ENCODE measurements around the gene PRKG1. TPM values are rescaled to one million over a fixed set of nuclear protein-coding genes. Genes with fewer than 3 reads are reported as not detected.

Gene PRKG1
- total RNA-seq, 1 experiment from 2014 or later: 16.5 TPM

DNA sequence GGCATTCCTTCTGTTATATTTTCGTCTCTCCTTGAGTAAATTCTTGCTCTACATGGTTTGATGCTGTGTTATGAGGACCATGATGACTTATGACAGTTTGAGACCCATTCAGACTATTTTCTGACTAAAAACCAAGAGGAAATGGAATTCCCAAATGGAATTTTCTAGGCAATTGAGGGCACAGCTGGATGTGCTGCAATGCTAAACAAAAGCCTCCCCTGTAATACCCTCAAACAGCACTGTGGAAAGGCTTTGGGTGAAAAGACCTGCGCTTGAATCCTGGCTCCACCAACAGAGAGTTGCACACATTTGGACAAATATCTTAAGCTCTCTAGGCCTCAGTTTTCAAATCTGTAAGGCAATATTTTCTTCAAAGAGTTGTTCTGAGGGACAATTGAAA, 129.1 kb downstream of the PRKG1 start (continued):
- TF ChIP-seq, protein P1, sequence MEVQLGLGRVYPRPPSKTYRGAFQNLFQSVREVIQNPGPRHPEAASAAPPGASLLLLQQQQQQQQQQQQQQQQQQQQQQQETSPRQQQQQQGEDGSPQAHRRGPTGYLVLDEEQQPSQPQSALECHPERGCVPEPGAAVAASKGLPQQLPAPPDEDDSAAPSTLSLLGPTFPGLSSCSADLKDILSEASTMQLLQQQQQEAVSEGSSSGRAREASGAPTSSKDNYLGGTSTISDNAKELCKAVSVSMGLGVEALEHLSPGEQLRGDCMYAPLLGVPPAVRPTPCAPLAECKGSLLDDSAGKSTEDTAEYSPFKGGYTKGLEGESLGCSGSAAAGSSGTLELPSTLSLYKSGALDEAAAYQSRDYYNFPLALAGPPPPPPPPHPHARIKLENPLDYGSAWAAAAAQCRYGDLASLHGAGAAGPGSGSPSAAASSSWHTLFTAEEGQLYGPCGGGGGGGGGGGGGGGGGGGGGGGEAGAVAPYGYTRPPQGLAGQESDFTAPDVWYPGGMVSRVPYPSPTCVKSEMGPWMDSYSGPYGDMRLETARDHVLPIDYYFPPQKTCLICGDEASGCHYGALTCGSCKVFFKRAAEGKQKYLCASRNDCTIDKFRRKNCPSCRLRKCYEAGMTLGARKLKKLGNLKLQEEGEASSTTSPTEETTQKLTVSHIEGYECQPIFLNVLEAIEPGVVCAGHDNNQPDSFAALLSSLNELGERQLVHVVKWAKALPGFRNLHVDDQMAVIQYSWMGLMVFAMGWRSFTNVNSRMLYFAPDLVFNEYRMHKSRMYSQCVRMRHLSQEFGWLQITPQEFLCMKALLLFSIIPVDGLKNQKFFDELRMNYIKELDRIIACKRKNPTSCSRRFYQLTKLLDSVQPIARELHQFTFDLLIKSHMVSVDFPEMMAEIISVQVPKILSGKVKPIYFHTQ (CRISPR knock-in tag; IDR thresholded peaks at IDR 0.05): no peak
- TF ChIP-seq ZNF219 (CRISPR knock-in tag; IDR thresholded peaks at IDR 0.05; ENCODE audit: borderline replicate concordance): no peak

DNA sequence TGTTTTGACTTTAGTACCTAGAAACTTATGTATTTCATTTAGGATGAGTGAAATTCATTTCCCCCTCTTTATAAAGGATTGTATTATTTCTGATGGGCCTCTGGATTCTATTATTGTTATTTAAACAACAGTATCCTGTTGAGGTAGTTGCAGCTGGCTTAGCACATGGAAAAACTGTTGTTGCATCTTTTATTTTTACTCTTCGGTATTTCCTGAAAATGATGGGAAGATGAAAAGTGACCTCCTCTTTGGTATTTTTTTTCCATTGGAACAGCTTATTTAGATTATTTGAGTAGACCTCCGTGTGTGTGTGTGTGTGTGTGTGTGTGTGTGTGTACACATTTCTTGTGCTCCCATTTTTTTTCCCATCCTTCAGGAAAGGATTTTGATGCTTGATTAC, 129.8 kb downstream of the PRKG1 start:
- peak overlapping the region; percentile 29 for H3K4me3 Mint-ChIP-seq
- no peak for TF ChIP-seq SP1 (CRISPR knock-in tag; conservative IDR thresholded peaks at IDR 0.05)
- no peak for TF ChIP-seq NR1H2 (CRISPR knock-in tag; IDR thresholded peaks at IDR 0.05)
- TF ChIP-seq OVOL2 (CRISPR knock-in tag; IDR thresholded peaks at IDR 0.05; ENCODE audit: borderline replicate concordance): no peak
- TF ChIP-seq ZNF121 (CRISPR knock-in tag; IDR thresholded peaks at IDR 0.05): no peak
- TF ChIP-seq ZNF671 (CRISPR knock-in tag; IDR thresholded peaks at IDR 0.05): no peak
- TF ChIP-seq ZBTB21 (CRISPR knock-in tag; IDR thresholded peaks at IDR 0.05; ENCODE audit: borderline replicate concordance): no peak
- no peak for TF ChIP-seq CREM (CRISPR knock-in tag; IDR thresholded peaks at IDR 0.05)
- TF ChIP-seq, protein P2, sequence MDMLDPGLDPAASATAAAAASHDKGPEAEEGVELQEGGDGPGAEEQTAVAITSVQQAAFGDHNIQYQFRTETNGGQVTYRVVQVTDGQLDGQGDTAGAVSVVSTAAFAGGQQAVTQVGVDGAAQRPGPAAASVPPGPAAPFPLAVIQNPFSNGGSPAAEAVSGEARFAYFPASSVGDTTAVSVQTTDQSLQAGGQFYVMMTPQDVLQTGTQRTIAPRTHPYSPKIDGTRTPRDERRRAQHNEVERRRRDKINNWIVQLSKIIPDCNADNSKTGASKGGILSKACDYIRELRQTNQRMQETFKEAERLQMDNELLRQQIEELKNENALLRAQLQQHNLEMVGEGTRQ (CRISPR knock-in tag; IDR thresholded peaks at IDR 0.05): no peak
- H3K36me3 Mint-ChIP-seq: no peaks in the 10 kb centered on the region; the same call in 1 of the 2 replicates
- peak overlapping the region; percentile 87 for H3K27ac Mint-ChIP-seq
- ATAC-seq (no peak), DNase-seq (ENCODE audit: low spot score) (no peak)
- H3K4me1 Mint-ChIP-seq: peaks cover 58% of the 10 kb centered on the region
- H3K27me3 Mint-ChIP-seq (ENCODE audit: low read depth): no peaks in the 10 kb centered on the region
- H3K9me3 Mint-ChIP-seq: no peaks in the 10 kb centered on the region
- POLR2A ChIA-PET: interaction anchor here (0.7 kb wide), 1 partner anchor 49 kb away, joined by 3 read pairs; no protein-coding TSS in a partner anchor
- CTCF ChIA-PET: no interaction called here

DNA sequence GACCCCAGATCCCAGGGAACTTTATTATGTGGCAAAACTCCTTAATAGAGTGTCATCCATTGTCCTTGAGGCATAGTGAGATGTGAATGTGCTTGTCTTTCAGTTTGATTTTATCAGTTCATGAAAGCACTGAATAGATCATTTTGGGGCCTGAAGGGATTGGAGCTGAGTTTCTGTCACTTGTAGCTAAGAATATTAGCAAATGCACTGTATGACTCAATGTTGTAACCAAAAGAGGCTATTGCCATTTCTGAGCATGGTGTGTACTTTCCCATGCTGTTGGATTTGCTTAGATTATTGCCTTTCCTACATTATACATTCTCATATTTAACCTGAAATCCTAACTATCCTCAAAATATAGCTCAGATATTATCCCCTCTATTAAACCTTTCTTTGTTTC, 130.4 kb downstream of the PRKG1 start:
- H3K27ac Mint-ChIP-seq: peak overlapping the region; percentile 87
- ChIA-PET POLR2A (no interaction called here), CTCF (no interaction called here)
- no peaks in the 10 kb centered on the region for H3K9me3 Mint-ChIP-seq
- H3K27me3 Mint-ChIP-seq (ENCODE audit: low read depth): no peaks in the 10 kb centered on the region
- ATAC-seq: no peak
- peaks cover 55% of the 10 kb centered on the region for H3K4me1 Mint-ChIP-seq
- TF ChIP-seq CREB1 (CRISPR knock-in tag; IDR thresholded peaks at IDR 0.05) (no peak), ZNF219 (CRISPR knock-in tag; IDR thresholded peaks at IDR 0.05; ENCODE audit: borderline replicate concordance) (no peak), ZNF396 (CRISPR knock-in tag; IDR thresholded peaks at IDR 0.05; ENCODE audit: borderline replicate concordance) (no peak), TEAD1 (CRISPR knock-in tag; IDR thresholded peaks at IDR 0.05) (no peak)
- TF ChIP-seq, protein P3, sequence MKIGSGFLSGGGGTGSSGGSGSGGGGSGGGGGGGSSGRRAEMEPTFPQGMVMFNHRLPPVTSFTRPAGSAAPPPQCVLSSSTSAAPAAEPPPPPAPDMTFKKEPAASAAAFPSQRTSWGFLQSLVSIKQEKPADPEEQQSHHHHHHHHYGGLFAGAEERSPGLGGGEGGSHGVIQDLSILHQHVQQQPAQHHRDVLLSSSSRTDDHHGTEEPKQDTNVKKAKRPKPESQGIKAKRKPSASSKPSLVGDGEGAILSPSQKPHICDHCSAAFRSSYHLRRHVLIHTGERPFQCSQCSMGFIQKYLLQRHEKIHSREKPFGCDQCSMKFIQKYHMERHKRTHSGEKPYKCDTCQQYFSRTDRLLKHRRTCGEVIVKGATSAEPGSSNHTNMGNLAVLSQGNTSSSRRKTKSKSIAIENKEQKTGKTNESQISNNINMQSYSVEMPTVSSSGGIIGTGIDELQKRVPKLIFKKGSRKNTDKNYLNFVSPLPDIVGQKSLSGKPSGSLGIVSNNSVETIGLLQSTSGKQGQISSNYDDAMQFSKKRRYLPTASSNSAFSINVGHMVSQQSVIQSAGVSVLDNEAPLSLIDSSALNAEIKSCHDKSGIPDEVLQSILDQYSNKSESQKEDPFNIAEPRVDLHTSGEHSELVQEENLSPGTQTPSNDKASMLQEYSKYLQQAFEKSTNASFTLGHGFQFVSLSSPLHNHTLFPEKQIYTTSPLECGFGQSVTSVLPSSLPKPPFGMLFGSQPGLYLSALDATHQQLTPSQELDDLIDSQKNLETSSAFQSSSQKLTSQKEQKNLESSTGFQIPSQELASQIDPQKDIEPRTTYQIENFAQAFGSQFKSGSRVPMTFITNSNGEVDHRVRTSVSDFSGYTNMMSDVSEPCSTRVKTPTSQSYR (CRISPR knock-in tag; IDR thresholded peaks at IDR 0.05): no peak
- peak overlapping the region; percentile 29; the same call in 1 of the 2 replicates for H3K4me3 Mint-ChIP-seq
- no peaks in the 10 kb centered on the region; the same call in 1 of the 2 replicates for H3K36me3 Mint-ChIP-seq
- DNase-seq (ENCODE audit: low spot score): no peak

DNA sequence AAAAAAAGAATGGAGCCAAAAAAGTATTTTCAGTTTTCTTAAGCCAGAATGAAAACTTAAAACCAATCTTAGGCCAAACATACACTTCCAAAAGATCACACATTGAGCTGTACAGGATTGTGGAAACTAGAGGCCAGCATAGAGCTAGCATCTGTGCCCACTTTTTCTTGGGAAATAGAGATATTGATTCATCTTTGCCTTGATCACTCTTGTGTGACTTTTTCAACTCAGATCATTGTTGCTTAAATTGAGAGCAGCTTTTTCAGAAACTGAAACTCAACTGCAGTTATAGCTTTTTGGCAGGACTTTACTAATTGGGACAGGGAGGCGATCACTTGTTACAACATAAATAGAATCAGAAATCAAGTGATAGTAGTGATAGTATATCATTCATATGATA, 132.2 kb downstream of the PRKG1 start:
- H3K27ac Mint-ChIP-seq: peak overlapping the region; percentile 84
- ChIA-PET CTCF (no interaction called here), POLR2A (no interaction called here)
- peaks cover 8% of the 10 kb centered on the region; the same call in 1 of the 2 replicates for H3K36me3 Mint-ChIP-seq
- ATAC-seq (no peak), DNase-seq (ENCODE audit: low spot score) (no peak)
- no peak overlapping the region for H3K4me3 Mint-ChIP-seq
- 0 out of 2 replicates have a peak, but pooled peaks cover 3% of the 10 kb centered on the region for H3K9me3 Mint-ChIP-seq
- H3K27me3 Mint-ChIP-seq (ENCODE audit: low read depth): no peaks in the 10 kb centered on the region
- peaks cover 54% of the 10 kb centered on the region for H3K4me1 Mint-ChIP-seq
- TF ChIP-seq JUN (CRISPR knock-in tag; IDR thresholded peaks at IDR 0.05): no peak
- TF ChIP-seq, protein P4, sequence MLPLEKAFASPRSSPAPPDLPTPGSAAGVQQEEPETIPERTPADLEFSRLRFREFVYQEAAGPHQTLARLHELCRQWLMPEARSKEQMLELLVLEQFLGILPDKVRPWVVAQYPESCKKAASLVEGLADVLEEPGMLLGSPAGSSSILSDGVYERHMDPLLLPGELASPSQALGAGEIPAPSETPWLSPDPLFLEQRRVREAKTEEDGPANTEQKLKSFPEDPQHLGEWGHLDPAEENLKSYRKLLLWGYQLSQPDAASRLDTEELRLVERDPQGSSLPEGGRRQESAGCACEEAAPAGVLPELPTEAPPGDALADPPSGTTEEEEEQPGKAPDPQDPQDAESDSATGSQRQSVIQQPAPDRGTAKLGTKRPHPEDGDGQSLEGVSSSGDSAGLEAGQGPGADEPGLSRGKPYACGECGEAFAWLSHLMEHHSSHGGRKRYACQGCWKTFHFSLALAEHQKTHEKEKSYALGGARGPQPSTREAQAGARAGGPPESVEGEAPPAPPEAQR (CRISPR knock-in tag; IDR thresholded peaks at IDR 0.05): no peak
- TF ChIP-seq TEAD4 (CRISPR knock-in tag; IDR thresholded peaks at IDR 0.05): no peak
- no peak for TF ChIP-seq CREM (CRISPR knock-in tag; IDR thresholded peaks at IDR 0.05)
- TF ChIP-seq ZNF396 (CRISPR knock-in tag; IDR thresholded peaks at IDR 0.05; ENCODE audit: borderline replicate concordance): no peak
- no peak for TF ChIP-seq ETV6 (CRISPR knock-in tag; IDR thresholded peaks at IDR 0.05)
- no peak for TF ChIP-seq JAZF1 (CRISPR knock-in tag; IDR thresholded peaks at IDR 0.05)
- no peak for TF ChIP-seq MYBL2 (CRISPR knock-in tag; IDR thresholded peaks at IDR 0.05)
- TF ChIP-seq, protein P5, sequence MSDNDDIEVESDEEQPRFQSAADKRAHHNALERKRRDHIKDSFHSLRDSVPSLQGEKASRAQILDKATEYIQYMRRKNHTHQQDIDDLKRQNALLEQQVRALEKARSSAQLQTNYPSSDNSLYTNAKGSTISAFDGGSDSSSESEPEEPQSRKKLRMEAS (CRISPR knock-in tag; IDR thresholded peaks at IDR 0.05): no peak
- TF ChIP-seq, protein P1 (CRISPR knock-in tag; IDR thresholded peaks at IDR 0.05): no peak

All from WTC11 (cell line).